B cell (primary cell): ENCODE data around the gene ALS2CL. TPM values are rescaled to one million over a fixed set of nuclear protein-coding genes. Genes with fewer than 3 reads are reported as not detected.
"Not testable (repeated sequence)": the region's sequence is repeated elsewhere in the genome, so short reads cannot be mapped to it uniquely, and the experiment has no call there.

Experiments
- ATAC-seq: fragments of 200-7000 bp; cut with Tn5 transposase; one replicate; pipeline ENCODE4 v1.10.0; 2021; ENCODE audit warnings: low read depth, mild to moderate bottlenecking, moderate number of reproducible peaks, moderate library complexity
- CTCF ChIA-PET: fragments of 350-600 bp; sonication (Branson Sonifier 250); formaldehyde crosslinking; loops from one replicate; lab custom pipeline; 2021; ENCODE audit warnings: antibody characterized with exemption, inconsistent platforms; lab: Charles Lee
- POLR2A ChIA-PET: fragments of 350-600 bp; sonication (Branson Sonifier 250); formaldehyde crosslinking; loops from one replicate; lab custom pipeline; 2021; ENCODE audit warnings: antibody characterized with exemption; lab: Charles Lee
- DNase-seq: peaks from one replicate; pipeline ENCODE4 v3.0.0; 2013
- H2AFZ ChIP-seq: 2 replicates; pipeline ENCODE4 v1.6.1; 2012; ENCODE audit warnings: mild to moderate bottlenecking, low read depth, low read length; ENCODE audit not compliant: insufficient read depth, poor library complexity, severe bottlenecking
- H3K27ac ChIP-seq, 2 donors: 1 replicate in 1 of 2; 2 replicates in 1 of 2; pipeline ENCODE4 v1.5.1; 2012 to 2013; ENCODE audit warnings: low read length in 2 of 2, mild to moderate bottlenecking in 2 of 2, moderate library complexity in 1 of 2
- H3K27me3 ChIP-seq, 4 experiments: fragments of 200-600 bp in 1 of 4; sonication (generic) in 1 of 4; replicated peaks in 1 of 4; 1 replicate in 2 of 4; 2 replicates in 2 of 4; pipeline versions ENCODE4 v1.6.1 to v1.7.0; 2013 to 2016; ENCODE audit warnings: low read length in 3 of 4, mild to moderate bottlenecking in 2 of 4, mixed read lengths in 1 of 4, moderate library complexity in 1 of 4; ENCODE audit not compliant: insufficient read depth in 4 of 4, control insufficient read depth in 3 of 4; ENCODE audit errors: control extremely low read depth in 1 of 4
- H3K36me3 ChIP-seq, 2 experiments: replicated peaks in 1 of 2; 1 replicate in 1 of 2; 2 replicates in 1 of 2; pipeline versions ENCODE4 v1.6.1 to v1.7.1; 2013; ENCODE audit warnings: low read length in 1 of 2; ENCODE audit not compliant: insufficient read depth in 2 of 2, control insufficient read depth in 1 of 2; ENCODE audit errors: control extremely low read depth in 1 of 2, extremely low read depth in 1 of 2
- H3K4me1 ChIP-seq, 2 donors: fragments of 200-600 bp in 1 of 2; sonication (generic) in 1 of 2; 1 replicate in 1 of 2; 2 replicates in 1 of 2; pipeline versions ENCODE4 v1.5.1 to v1.6.1; 2013 to 2017; ENCODE audit warnings: low read length in 2 of 2; ENCODE audit not compliant: control insufficient read depth in 2 of 2, insufficient read depth in 2 of 2
- H3K4me2 ChIP-seq: replicated peaks from 2 replicates; pipeline ENCODE3; 2012; ENCODE audit warnings: mild to moderate bottlenecking, low read depth, low read length; ENCODE audit not compliant: poor library complexity, severe bottlenecking
- H3K4me3 ChIP-seq, 5 experiments: fragments of 200-600 bp in 1 of 5; sonication (generic) in 1 of 5; 1 replicate in 3 of 5; 2 replicates in 2 of 5; pipeline versions ENCODE4 v1.5.1 to v1.7.0; 2011 to 2016; ENCODE audit warnings: low read length in 4 of 5, mild to moderate bottlenecking in 4 of 5, low read depth in 2 of 5, control low read depth in 1 of 5, moderate library complexity in 1 of 5; ENCODE audit not compliant: insufficient read depth in 1 of 5; ENCODE audit errors: control extremely low read depth in 1 of 5, extremely low read depth in 1 of 5
- H3K79me2 ChIP-seq: fragments of 200-600 bp; sonication (generic); one replicate; pipeline ENCODE4 v1.6.0; 2016; ENCODE audit warnings: low read length; ENCODE audit not compliant: control insufficient read depth, insufficient read depth
- H3K9ac ChIP-seq: fragments of 200-600 bp; sonication (generic); 2 replicates; pipeline ENCODE4 v1.6.1; 2017; ENCODE audit warnings: mild to moderate bottlenecking, low read length, moderate library complexity
- H3K9me3 ChIP-seq, 3 donors: one replicate each; pipeline versions ENCODE4 v1.6.1 to v1.7.1; 2013; ENCODE audit warnings: low read length in 2 of 3; ENCODE audit not compliant: control insufficient read depth in 2 of 3, insufficient read depth in 1 of 3; ENCODE audit errors: control extremely low read depth in 1 of 3
- H4K20me1 ChIP-seq: 2 replicates; pipeline ENCODE4 v1.6.0; 2012; ENCODE audit warnings: mild to moderate bottlenecking, low read length; ENCODE audit not compliant: insufficient read depth, control insufficient read depth, poor library complexity, severe bottlenecking
- H3K27ac Mint-ChIP-seq: one replicate; pipeline ENCODE4 v1.8.0; 2021; ENCODE audit warnings: mixed read lengths
- H3K27me3 Mint-ChIP-seq: one replicate; pipeline ENCODE4 v1.8.0; 2021; ENCODE audit warnings: mixed read lengths
- H3K4me1 Mint-ChIP-seq: one replicate; pipeline ENCODE4 v1.8.0; 2021; ENCODE audit warnings: mixed read lengths
- H3K4me3 Mint-ChIP-seq: one replicate; pipeline ENCODE4 v1.8.0; 2021; ENCODE audit warnings: mixed read lengths
- H3K9me3 Mint-ChIP-seq: one replicate; pipeline ENCODE4 v1.8.0; 2022; ENCODE audit warnings: mixed read lengths; ENCODE audit not compliant: insufficient read depth
- EZH2 ChIP-seq: IDR thresholded peaks from 2 replicates; pipeline ENCODE4 v1.6.1; 2012; ENCODE audit warnings: borderline replicate concordance, low read depth, mild to moderate bottlenecking, moderate library complexity, low read length; ENCODE audit not compliant: insufficient read depth, poor library complexity, severe bottlenecking
- WGBS: methylation state at CpG from one replicate; pipeline ENCODE4 v1.1.5; 2013; ENCODE audit warnings: missing lambda C conversion rate; ENCODE audit not compliant: insufficient coverage; 5-methylcytosine and 5-hydroxymethylcytosine counted together
- intact Hi-C: fragments of 100-400 bp; cut with micrococcal nuclease; formaldehyde crosslinking; loops from one replicate; pipeline ENCODE4 v1.10.0; 2022
- polyA plus RNA-seq: library from polyadenylated mRNA; depleted of rRNA; stranded (reverse); fragments of >200 nt; gene quantifications from 2 replicates; pipeline ENCODE4 v1.2.3, GENCODE V29; 2012
- total RNA-seq, 2 donors: library from RNA; stranded (reverse); fragments of 120-200 nt in 1 of 2; gene quantifications; 1 replicate in 1 of 2; 2 replicates in 1 of 2; pipeline versions ENCODE4 v1.2.3 to v1.2.4, GENCODE V29; 2013 to 2022
- TF ChIP-seq, protein P1 (sequence below): fragments of 200-600 bp; IDR thresholded peaks from one replicate; pipeline ENCODE4 v1.8.0; 2022; ENCODE audit warnings: antibody characterized with exemption, mild to moderate bottlenecking

Gene ALS2CL
- total and polyA plus RNA-seq, 2 donors (not counting 1 experiment from before 2014, with no cell fraction given) = 0.22 to 0.30 TPM

DNA sequence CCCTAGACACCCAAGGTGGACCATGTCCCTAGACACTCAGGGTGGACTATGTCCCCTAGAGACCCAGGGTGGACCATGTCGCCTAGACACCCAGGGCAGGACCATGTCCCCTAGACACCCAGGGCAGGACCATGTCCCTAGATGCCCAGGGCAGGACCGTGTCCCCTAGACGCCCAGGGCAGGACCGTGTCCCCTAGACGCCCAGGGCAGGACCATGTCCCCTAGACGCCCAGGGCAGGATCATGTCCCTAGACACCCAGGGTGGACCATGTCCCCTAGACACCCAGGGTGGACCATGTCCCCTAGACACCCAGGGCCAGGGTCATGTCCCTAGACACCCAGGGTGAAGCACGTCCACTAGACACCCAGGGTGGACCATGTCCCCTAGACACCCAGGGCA, 10.9 kb upstream of the ALS2CL start:
- H3K27ac ChIP-seq, H3K27ac Mint-ChIP-seq, ATAC-seq, POLR2A ChIA-PET, H3K9ac ChIP-seq, H3K4me1 ChIP-seq, H3K79me2 ChIP-seq, H3K4me1 Mint-ChIP-seq, H3K36me3 ChIP-seq, intact Hi-C loops, H3K9me3 ChIP-seq, H3K4me2 ChIP-seq, H3K4me3 ChIP-seq, H4K20me1 ChIP-seq, H3K4me3 Mint-ChIP-seq, H2AFZ ChIP-seq, H3K9me3 Mint-ChIP-seq, DNase-seq: not testable (repeated sequence)
- H3K27me3 ChIP-seq = peaks cover 0 to 36% (median 12%) of the 10 kb centered on the region in 4 experiments
- WGBS = 70% methylated on average over 7 of the region's 7 CpGs
- peaks cover 16% of the 10 kb centered on the region for H3K27me3 Mint-ChIP-seq
- CTCF ChIA-PET = interaction anchor here (1.6 kb wide), 1 partner anchor 191 kb away, joined by 8 read pairs; no protein-coding TSS in a partner anchor

DNA sequence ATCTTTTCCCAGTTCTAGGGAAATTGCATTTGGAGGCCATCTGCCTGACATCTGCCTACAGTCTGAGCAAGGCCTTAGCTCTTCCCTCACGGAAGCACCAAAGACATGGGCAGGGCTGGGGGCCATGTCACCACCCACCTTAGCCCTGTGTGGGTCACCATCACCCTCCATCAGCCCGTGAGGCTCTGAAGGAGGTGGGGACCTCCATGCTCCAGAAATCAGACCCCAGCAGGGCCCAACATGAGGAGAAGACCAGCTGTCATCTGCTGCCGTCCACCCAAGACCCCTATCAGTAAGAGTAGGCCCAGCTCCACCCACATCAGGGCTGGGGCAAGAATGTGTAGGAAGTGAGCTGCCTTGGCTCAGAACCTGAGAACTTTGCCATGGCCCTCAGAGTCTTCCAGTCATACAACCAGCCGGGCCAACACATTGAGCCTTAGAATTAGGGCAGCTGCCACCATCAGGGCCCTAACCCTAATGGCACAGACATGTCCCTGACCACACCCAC, 9.6 kb upstream of the ALS2CL start:
- Mint-ChIP-seq H3K4me3 (no peak overlapping the region), H3K4me1 (peaks cover 4% of the 10 kb centered on the region), H3K27me3 (peaks cover 16% of the 10 kb centered on the region), H3K9me3 (no peaks in the 10 kb centered on the region), H3K27ac (no peak overlapping the region)
- Histone ChIP-seq H3K9ac (no peak overlapping the region), H3K27ac (no peak overlapping the region), H3K79me2 (no peaks in the 10 kb centered on the region), H2AFZ (no peak overlapping the region), H4K20me1 (no peaks in the 10 kb centered on the region), H3K27me3 (peaks cover 0 to 36% (median 12%) of the 10 kb centered on the region in 4 experiments), H3K4me3 (no peak overlapping the region), H3K4me2 (no peak overlapping the region), H3K9me3 (no peaks in the 10 kb centered on the region), H3K4me1 (peaks cover 3 to 8% of the 10 kb centered on the region in 2 donors), H3K36me3 (no peaks in the 10 kb centered on the region)
- intact Hi-C loops = no loop called here
- WGBS = 82% methylated on average over 3 of the region's 4 CpGs
- no peak for TF ChIP-seq EZH2
- TF ChIP-seq, protein P1, sequence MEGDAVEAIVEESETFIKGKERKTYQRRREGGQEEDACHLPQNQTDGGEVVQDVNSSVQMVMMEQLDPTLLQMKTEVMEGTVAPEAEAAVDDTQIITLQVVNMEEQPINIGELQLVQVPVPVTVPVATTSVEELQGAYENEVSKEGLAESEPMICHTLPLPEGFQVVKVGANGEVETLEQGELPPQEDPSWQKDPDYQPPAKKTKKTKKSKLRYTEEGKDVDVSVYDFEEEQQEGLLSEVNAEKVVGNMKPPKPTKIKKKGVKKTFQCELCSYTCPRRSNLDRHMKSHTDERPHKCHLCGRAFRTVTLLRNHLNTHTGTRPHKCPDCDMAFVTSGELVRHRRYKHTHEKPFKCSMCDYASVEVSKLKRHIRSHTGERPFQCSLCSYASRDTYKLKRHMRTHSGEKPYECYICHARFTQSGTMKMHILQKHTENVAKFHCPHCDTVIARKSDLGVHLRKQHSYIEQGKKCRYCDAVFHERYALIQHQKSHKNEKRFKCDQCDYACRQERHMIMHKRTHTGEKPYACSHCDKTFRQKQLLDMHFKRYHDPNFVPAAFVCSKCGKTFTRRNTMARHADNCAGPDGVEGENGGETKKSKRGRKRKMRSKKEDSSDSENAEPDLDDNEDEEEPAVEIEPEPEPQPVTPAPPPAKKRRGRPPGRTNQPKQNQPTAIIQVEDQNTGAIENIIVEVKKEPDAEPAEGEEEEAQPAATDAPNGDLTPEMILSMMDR = no peak
- ChIA-PET CTCF (interaction anchor here (1.0 to 2.1 kb wide), 5 partner anchors 10 to 220 kb away, joined by 4 to 12 read pairs (median 4); partner anchors contain the start of gene ALS2CL), POLR2A (no interaction called here)
- DNase-seq (no peak), ATAC-seq (no peak)
